Endothelial cell of umbilical vein (primary cell): ENCODE data around the gene PNKD. TPM values are rescaled to one million over a fixed set of nuclear protein-coding genes. Genes with fewer than 3 reads are reported as not detected.

ENCODE experiments used
- BruUV-seq: library from RNA; stranded (reverse); fragments of 400-500 nt; replicated peaks from 2 replicates; lab custom pipeline; 2021; lab: Mats Ljungman, UMichigan
- CTCF ChIA-PET: fragments of 300-600, 350-600 bp; sonication (Branson Sonifier 250); formaldehyde crosslinking; loops from one replicate; lab custom pipeline; 2021; ENCODE audit warnings: antibody characterized with exemption, inconsistent platforms; lab: Charles Lee
- POLR2A ChIA-PET: fragments of 300-600, 350-600 bp; sonication (Branson Sonifier 250); formaldehyde crosslinking; loops from one replicate; lab custom pipeline; 2021; ENCODE audit warnings: antibody characterized with exemption, inconsistent platforms; lab: Charles Lee
- DNase-seq: peaks from one replicate; pipeline ENCODE4 v3.0.0-alpha.2; 2011; ENCODE audit warnings: low read depth, low spot score
- FAIRE-seq: peaks from 2 replicates; lab custom pipeline; 2011; peaks lifted over from hg19 to GRCh38; lab: Jason Lieb, UNC
- H2AFZ ChIP-seq: 2 replicates; pipeline ENCODE4 v1.6.0; 2012; ENCODE audit warnings: low read depth, low read length, control low read depth, inconsistent platforms
- H3K27ac ChIP-seq: 2 replicates; pipeline ENCODE4 v1.5.1; 2011; ENCODE audit warnings: low read depth, mild to moderate bottlenecking, control low read depth, low read length, moderate library complexity; ENCODE audit not compliant: insufficient read depth
- H3K27me3 ChIP-seq, 2 experiments: 2 replicates each; pipeline versions ENCODE4 v1.6.0 to v1.6.1; 2011; ENCODE audit warnings: low read length in 2 of 2, mixed read lengths in 1 of 2; ENCODE audit not compliant: control insufficient read depth in 2 of 2, insufficient read depth in 2 of 2
- H3K36me3 ChIP-seq, 2 experiments: 2 replicates in 1 of 2; 3 replicates in 1 of 2; pipeline ENCODE4 v1.5.1; 2011; ENCODE audit warnings: low read length in 2 of 2, mild to moderate bottlenecking in 1 of 2, moderate library complexity in 1 of 2; ENCODE audit not compliant: control insufficient read depth in 2 of 2, insufficient read depth in 2 of 2; ENCODE audit errors: extremely low read depth in 1 of 2
- H3K4me1 ChIP-seq: 3 replicates; pipeline ENCODE4 v1.5.1; 2011; ENCODE audit warnings: mild to moderate bottlenecking, low read length; ENCODE audit not compliant: control insufficient read depth, insufficient read depth; ENCODE audit errors: extremely low read depth
- H3K4me2 ChIP-seq: 2 replicates; pipeline ENCODE4 v1.6.1; 2011; ENCODE audit warnings: low read length, control low read depth, mixed read lengths; ENCODE audit not compliant: insufficient read depth
- H3K4me3 ChIP-seq, 3 experiments: fragments of 200-600 bp in 1 of 3; sonication (generic), shearing (Covaris generic) in 1 of 3; replicated peaks in 1 of 3; 2 replicates each; pipeline ENCODE4 v1.5.1; 2011 to 2016; ENCODE audit warnings: control low read depth in 3 of 3, low read length in 3 of 3, mild to moderate bottlenecking in 2 of 3, inconsistent platforms in 1 of 3, low read depth in 1 of 3, moderate library complexity in 1 of 3; ENCODE audit not compliant: insufficient read depth in 1 of 3
- H3K79me2 ChIP-seq: 2 replicates; pipeline ENCODE4 v1.6.0; 2012; ENCODE audit warnings: low read length, inconsistent platforms; ENCODE audit not compliant: control insufficient read depth, insufficient read depth
- H3K9ac ChIP-seq: replicated peaks from 2 replicates; pipeline ENCODE3; 2011; ENCODE audit warnings: low read length, control low read depth; ENCODE audit not compliant: insufficient read depth; ENCODE audit errors: extremely low read depth
- H3K9me1 ChIP-seq: replicated peaks from 3 replicates; pipeline ENCODE4 v1.6.0; 2011; ENCODE audit warnings: mild to moderate bottlenecking, low read length; ENCODE audit not compliant: control insufficient read depth, insufficient read depth; ENCODE audit errors: extremely low read depth
- H3K9me3 ChIP-seq: replicated peaks from 2 replicates; pipeline ENCODE4 v1.5.1; 2012; ENCODE audit warnings: low read length, inconsistent platforms; ENCODE audit not compliant: control insufficient read depth, insufficient read depth
- H4K20me1 ChIP-seq: replicated peaks from 2 replicates; pipeline ENCODE3; 2011; ENCODE audit warnings: mild to moderate bottlenecking, low read length; ENCODE audit not compliant: control insufficient read depth, insufficient read depth; ENCODE audit errors: extremely low read depth
- EZH2 ChIP-seq: IDR thresholded peaks from 2 replicates; pipeline ENCODE4 v1.6.1; 2012; ENCODE audit warnings: borderline replicate concordance, low read depth, mild to moderate bottlenecking, moderate library complexity, low read length, inconsistent platforms; ENCODE audit not compliant: severe bottlenecking
- FOS ChIP-seq: IDR thresholded peaks from 2 replicates; pipeline ENCODE4 v1.6.1; 2011; ENCODE audit warnings: mild to moderate bottlenecking, low read length, moderate library complexity, borderline replicate concordance; ENCODE audit not compliant: insufficient read depth
- GATA2 ChIP-seq: IDR thresholded peaks from 2 replicates; pipeline ENCODE4 v1.7.0; 2011; ENCODE audit warnings: low read depth, mild to moderate bottlenecking, moderate library complexity, mixed read lengths, low read length; ENCODE audit not compliant: insufficient read length, insufficient read depth
- JUN ChIP-seq: IDR thresholded peaks from 2 replicates; pipeline ENCODE4 v1.6.1; 2011; ENCODE audit warnings: borderline replicate concordance, low read depth; ENCODE audit not compliant: insufficient read length, insufficient read depth
- MYC ChIP-seq: IDR thresholded peaks from one replicate; pipeline ENCODE4 v1.6.1; 2011; ENCODE audit warnings: mild to moderate bottlenecking, low read depth, low read length
- POLR2A ChIP-seq: IDR thresholded peaks from 2 replicates; pipeline ENCODE4 v1.6.1; 2012; ENCODE audit warnings: low read depth, mild to moderate bottlenecking, control low read depth, low read length
- POLR2AphosphoS5 ChIP-seq: IDR thresholded peaks from 2 replicates; pipeline ENCODE4 v1.6.1; 2012; ENCODE audit warnings: low read depth, mild to moderate bottlenecking, control low read depth, low read length, moderate library complexity; ENCODE audit not compliant: insufficient read depth
- dilution Hi-C: fragments of 300-500 bp; cut with MboI; formaldehyde crosslinking; loops from one replicate; pipeline ENCODE4 v1.15.0; 2019; ENCODE audit warnings: low sequenced_read_pairs; ENCODE audit not compliant: extremely low pct_ligation_motif_present
- intact Hi-C: fragments of 100-400 bp; cut with micrococcal nuclease; formaldehyde crosslinking; loops from one replicate; pipeline ENCODE4 v1.10.0; 2022
- polyA plus RNA-seq, 4 experiments: library from polyadenylated mRNA; depleted of rRNA in 3 of 4; stranded (reverse) in 3 of 4; unstranded in 1 of 4; fragments of >200 nt; gene quantifications; 2 replicates each; pipeline versions ENCODE4 v1.2.1 to v1.2.3, GENCODE V29; 2011 to 2012; ENCODE audit warnings: missing spikeins in 1 of 4
- total RNA-seq: library from RNA; stranded (reverse); gene quantifications from 2 replicates; pipeline ENCODE4 v1.2.3, GENCODE V29; 2021
- TF ChIP-seq, protein P1 (sequence below): IDR thresholded peaks from 2 replicates; pipeline ENCODE4 v1.6.1; 2011; ENCODE audit not compliant: insufficient read depth, insufficient read length
- TF ChIP-seq, protein P2 (sequence below), 2 donors: IDR thresholded peaks; 1 replicate in 1 of 2; 2 replicates in 1 of 2; pipeline ENCODE4 v1.5.1; 2011; ENCODE audit warnings: low read length in 2 of 2, mild to moderate bottlenecking in 2 of 2, moderate library complexity in 2 of 2, control low read depth in 1 of 2, inconsistent platforms in 1 of 2, low read depth in 1 of 2; ENCODE audit not compliant: insufficient read depth in 1 of 2; ENCODE audit errors: extremely low read depth in 1 of 2

Gene PNKD
- total and polyA plus RNA-seq, 2 donors (not counting 3 experiments of a cell fraction or from before 2014, with no cell fraction given) = 56.1 to 88.3 TPM

DNA sequence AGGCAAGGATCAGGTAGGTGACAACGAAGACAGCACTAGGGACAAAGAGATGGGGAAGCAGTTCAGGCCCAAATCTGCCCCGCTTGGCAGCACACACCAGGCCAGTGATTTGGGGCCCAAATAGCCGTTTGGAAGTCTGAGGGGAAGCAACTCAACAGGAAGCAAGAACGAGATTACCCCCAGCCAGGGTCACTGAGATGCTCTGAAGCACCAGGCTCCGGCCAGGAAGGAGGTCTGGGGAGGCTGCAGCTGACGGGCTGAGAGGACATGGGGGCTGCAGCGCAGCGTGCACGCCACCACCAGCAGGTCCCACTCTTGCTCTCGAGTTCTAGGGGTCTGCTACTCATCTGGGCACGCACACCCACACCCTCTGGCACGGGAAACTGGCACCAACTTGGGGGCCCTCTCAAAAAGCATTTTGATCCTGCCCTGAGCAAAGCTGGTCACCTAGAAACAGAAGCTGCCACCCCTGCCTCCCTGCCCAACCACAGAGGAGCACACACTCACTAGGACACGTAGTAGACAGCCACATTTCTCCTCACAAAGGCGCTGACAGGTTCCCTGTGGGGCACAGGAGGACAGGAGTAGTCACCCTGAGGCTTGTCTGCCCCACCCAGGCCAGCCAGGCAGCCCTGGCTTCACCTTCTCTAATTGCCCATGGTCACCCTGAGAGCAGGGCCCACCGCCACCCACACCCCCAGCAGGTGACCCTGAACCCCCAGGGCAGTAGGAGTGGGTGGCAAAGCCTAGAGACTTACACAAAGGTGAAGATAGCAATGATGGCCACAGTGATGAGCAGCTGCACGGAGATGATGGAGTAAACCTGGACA is 8.4 kb downstream of the PNKD start:
- H3K9ac ChIP-seq = no peak overlapping the region
- TF ChIP-seq, protein P1, sequence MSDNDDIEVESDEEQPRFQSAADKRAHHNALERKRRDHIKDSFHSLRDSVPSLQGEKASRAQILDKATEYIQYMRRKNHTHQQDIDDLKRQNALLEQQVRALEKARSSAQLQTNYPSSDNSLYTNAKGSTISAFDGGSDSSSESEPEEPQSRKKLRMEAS = no peak
- TF ChIP-seq, protein P2, sequence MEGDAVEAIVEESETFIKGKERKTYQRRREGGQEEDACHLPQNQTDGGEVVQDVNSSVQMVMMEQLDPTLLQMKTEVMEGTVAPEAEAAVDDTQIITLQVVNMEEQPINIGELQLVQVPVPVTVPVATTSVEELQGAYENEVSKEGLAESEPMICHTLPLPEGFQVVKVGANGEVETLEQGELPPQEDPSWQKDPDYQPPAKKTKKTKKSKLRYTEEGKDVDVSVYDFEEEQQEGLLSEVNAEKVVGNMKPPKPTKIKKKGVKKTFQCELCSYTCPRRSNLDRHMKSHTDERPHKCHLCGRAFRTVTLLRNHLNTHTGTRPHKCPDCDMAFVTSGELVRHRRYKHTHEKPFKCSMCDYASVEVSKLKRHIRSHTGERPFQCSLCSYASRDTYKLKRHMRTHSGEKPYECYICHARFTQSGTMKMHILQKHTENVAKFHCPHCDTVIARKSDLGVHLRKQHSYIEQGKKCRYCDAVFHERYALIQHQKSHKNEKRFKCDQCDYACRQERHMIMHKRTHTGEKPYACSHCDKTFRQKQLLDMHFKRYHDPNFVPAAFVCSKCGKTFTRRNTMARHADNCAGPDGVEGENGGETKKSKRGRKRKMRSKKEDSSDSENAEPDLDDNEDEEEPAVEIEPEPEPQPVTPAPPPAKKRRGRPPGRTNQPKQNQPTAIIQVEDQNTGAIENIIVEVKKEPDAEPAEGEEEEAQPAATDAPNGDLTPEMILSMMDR (IDR thresholded peaks at IDR 0.05; ENCODE audit: extremely low read depth in 1 of 2, insufficient read depth in 1 of 2, low read depth in 1 of 2, low read length in 2 of 2) = no peak
- TF ChIP-seq POLR2AphosphoS5 (no peak), POLR2A (no peak), GATA2 (no peak), EZH2 (no peak), MYC (no peak), JUN (no peak), FOS (no peak)
- H3K4me3 ChIP-seq = no peak overlapping the region
- FAIRE-seq (no peak), DNase-seq (no peak)
- no peak overlapping the region for H3K27ac ChIP-seq
- H2AFZ ChIP-seq = no peak overlapping the region
- H3K4me2 ChIP-seq = no peak overlapping the region
- intact Hi-C loops (no loop called here), dilution Hi-C loops (no loop called here)
- H3K4me1 ChIP-seq = peaks cover 15% of the 10 kb centered on the region
- peaks cover 23% of the 10 kb centered on the region for H3K79me2 ChIP-seq
- H3K9me3 ChIP-seq = no peaks in the 10 kb centered on the region
- H3K9me1 ChIP-seq = no peaks in the 10 kb centered on the region
- no peaks in the 10 kb centered on the region for H3K27me3 ChIP-seq
- H4K20me1 ChIP-seq = no peaks in the 10 kb centered on the region
- H3K36me3 ChIP-seq = peaks cover 24 to 73% of the 10 kb centered on the region in 2 experiments
- CTCF ChIA-PET = no interaction called here
- POLR2A ChIA-PET = no interaction called here
- no TSS peak for BruUV-seq
